Measurements from ENCODE around the gene LTBP2.

The LTBP2 gene

GRCh38 chr14:74514471-74514941 lies 97.5 kb downstream of the LTBP2 start:
- TF ChIP-seq CTCF (conservative IDR thresholded peaks at IDR 0.05; ENCODE audit: low read depth, low read length), result no peak
- no peak for DNase-seq (ENCODE audit: low read depth)
- no peak overlapping the region for H3K4me3 ChIP-seq (ENCODE audit: low read length)

GRCh38 chr14:74511966-74512830 lies 99.8 kb downstream of the LTBP2 start:
- no peak for DNase-seq (ENCODE audit: low read depth)
- H3K4me3 ChIP-seq (ENCODE audit: low read length), result no peak overlapping the region
- TF ChIP-seq CTCF (conservative IDR thresholded peaks at IDR 0.05; ENCODE audit: low read depth, low read length), result no peak

GRCh38 chr14:74510959-74511409 lies 101.1 kb downstream of the LTBP2 start:
- no peak for TF ChIP-seq CTCF (conservative IDR thresholded peaks at IDR 0.05; ENCODE audit: low read depth, low read length)
- H3K4me3 ChIP-seq (ENCODE audit: low read length), result no peak overlapping the region
- no peak for DNase-seq (ENCODE audit: low read depth)

GRCh38 chr14:74510223-74510931 lies 101.7 kb downstream of the LTBP2 start:
- DNase-seq (ENCODE audit: low read depth), result no peak
- no peak overlapping the region for H3K4me3 ChIP-seq (ENCODE audit: low read length)
- no peak for TF ChIP-seq CTCF (conservative IDR thresholded peaks at IDR 0.05; ENCODE audit: low read depth, low read length)

- no peak overlapping the region for H3K4me3 ChIP-seq (ENCODE audit: low read length)
- no peak for TF ChIP-seq CTCF (conservative IDR thresholded peaks at IDR 0.05; ENCODE audit: low read depth, low read length)
- DNase-seq (ENCODE audit: low read depth), result no peak
Measured at GRCh38 chr14:74509587-74510222, 102.3 kb downstream of the LTBP2 start.

GRCh38 chr14:74508844-74509428 lies 103.1 kb downstream of the LTBP2 start:
- H3K4me3 ChIP-seq (ENCODE audit: low read length), result no peak overlapping the region
- TF ChIP-seq CTCF (conservative IDR thresholded peaks at IDR 0.05; ENCODE audit: low read depth, low read length), result no peak
- DNase-seq (ENCODE audit: low read depth), result no peak
